HG02970 (cell line): ENCODE results near the gene AFDN.

Experiments
- ATAC-seq: cut with Tn5 transposase; IDR thresholded peaks from one replicate; pipeline ENCODE4 v1.9.1; 2021; ENCODE audit warnings: mild to moderate bottlenecking, moderate library complexity, moderate number of reproducible peaks; ENCODE audit not compliant: unreplicated experiment, low FRiP score

Gene AFDN

GRCh38 chr6:167795321-167795811, 31.3 kb upstream of the AFDN start:
- no peak for ATAC-seq

- no peak for ATAC-seq
Observed at GRCh38 chr6:167795874-167796191, 30.9 kb upstream of the AFDN start.

GRCh38 chr6:167796192-167796981, 30.3 kb upstream of the AFDN start:
- no peak for ATAC-seq

- no peak for ATAC-seq
Observed at GRCh38 chr6:167797011-167797471, 29.7 kb upstream of the AFDN start.

GRCh38 chr6:167797476-167798265, 29.0 kb upstream of the AFDN start:
- ATAC-seq: no peak

GRCh38 chr6:167798453-167798852, 28.3 kb upstream of the AFDN start:
- ATAC-seq: no peak

GRCh38 chr6:167799033-167799821, 27.5 kb upstream of the AFDN start:
- no peak for ATAC-seq

GRCh38 chr6:167800549-167800948, 26.2 kb upstream of the AFDN start:
- no peak for ATAC-seq

- no peak for ATAC-seq
Observed at GRCh38 chr6:167801263-167801662, 25.4 kb upstream of the AFDN start.

- ATAC-seq: no peak
Observed at GRCh38 chr6:167802339-167802738, 24.4 kb upstream of the AFDN start.

GRCh38 chr6:167803816-167804215, 22.9 kb upstream of the AFDN start:
- no peak for ATAC-seq

- ATAC-seq: no peak
Observed at GRCh38 chr6:167804281-167805013, 22.3 kb upstream of the AFDN start.

- ATAC-seq: no peak
Observed at GRCh38 chr6:167805349-167806060, 21.2 kb upstream of the AFDN start.

GRCh38 chr6:167806061-167806700, 20.5 kb upstream of the AFDN start:
- no peak for ATAC-seq

GRCh38 chr6:167807200-167807599, 19.5 kb upstream of the AFDN start:
- ATAC-seq: no peak

- ATAC-seq: no peak
Observed at GRCh38 chr6:167807756-167808155, 19.0 kb upstream of the AFDN start.

GRCh38 chr6:167811040-167811439, 15.7 kb upstream of the AFDN start:
- no peak for ATAC-seq

GRCh38 chr6:167811442-167812087, 15.1 kb upstream of the AFDN start:
- ATAC-seq: no peak

GRCh38 chr6:167812088-167812487, 14.6 kb upstream of the AFDN start:
- ATAC-seq: no peak
